ENCODE measurements around the gene RALA.

RALA gene

GRCh38 chr7:39623047-39623731 lies at the start of gene RALA:
RALA (plus strand) TSS chr7:39623572; CDS start chr7:39686668, 63,096 bp downstream.
- DNase-seq (ENCODE audit: low read depth in 2 of 2) = peak; percentile 79 to 87

- no peak for DNase-seq (ENCODE audit: low read depth in 2 of 2)
Observed at GRCh38 chr7:39574673-39575349, 48.6 kb upstream of the RALA start.

- DNase-seq (ENCODE audit: low read depth in 2 of 2) = no peak
Observed at GRCh38 chr7:39577229-39577874, 46.0 kb upstream of the RALA start.

GRCh38 chr7:39580149-39580874 lies 43.1 kb upstream of the RALA start:
- peak; percentile 52 to 57 for DNase-seq (ENCODE audit: low read depth in 2 of 2)

- DNase-seq (ENCODE audit: low read depth in 2 of 2) = no peak
Observed at GRCh38 chr7:39582536-39582935, 40.8 kb upstream of the RALA start.

GRCh38 chr7:39583539-39583938 lies 39.8 kb upstream of the RALA start:
- no peak for DNase-seq (ENCODE audit: low read depth in 2 of 2)

- DNase-seq (ENCODE audit: low read depth in 2 of 2) = no peak
Observed at GRCh38 chr7:39587393-39587792, 36.0 kb upstream of the RALA start.

- no peak for DNase-seq (ENCODE audit: low read depth in 2 of 2)
Observed at GRCh38 chr7:39588416-39588815, 35.0 kb upstream of the RALA start.

GRCh38 chr7:39589323-39590111 lies 33.9 kb upstream of the RALA start:
- peak; percentile 57 to 67 for DNase-seq (ENCODE audit: low read depth in 2 of 2)

- no peak for DNase-seq (ENCODE audit: low read depth in 2 of 2)
Observed at GRCh38 chr7:39592586-39592985, 30.8 kb upstream of the RALA start.

GRCh38 chr7:39594988-39595620 lies 28.3 kb upstream of the RALA start:
- DNase-seq (ENCODE audit: low read depth in 2 of 2) = no peak

GRCh38 chr7:39602351-39602750 lies 21.0 kb upstream of the RALA start:
- DNase-seq (ENCODE audit: low read depth in 2 of 2) = no peak

- no peak for DNase-seq (ENCODE audit: low read depth in 2 of 2)
Observed at GRCh38 chr7:39603924-39604323, 19.4 kb upstream of the RALA start.

GRCh38 chr7:39605087-39605486 lies 18.3 kb upstream of the RALA start:
- DNase-seq (ENCODE audit: low read depth in 2 of 2) = no peak

- DNase-seq (ENCODE audit: low read depth in 2 of 2) = no peak
Observed at GRCh38 chr7:39606352-39606751, 17.0 kb upstream of the RALA start.

- DNase-seq (ENCODE audit: low read depth in 2 of 2) = no peak
Observed at GRCh38 chr7:39606941-39607340, 16.4 kb upstream of the RALA start.

- DNase-seq (ENCODE audit: low read depth in 2 of 2) = no peak
Observed at GRCh38 chr7:39607865-39608264, 15.5 kb upstream of the RALA start.

GRCh38 chr7:39608278-39608677 lies 15.1 kb upstream of the RALA start:
- DNase-seq (ENCODE audit: low read depth in 2 of 2) = no peak

- DNase-seq (ENCODE audit: low read depth in 2 of 2) = peak in 1 of 2 donors; percentile 7
Observed at GRCh38 chr7:39609113-39609934, 14.0 kb upstream of the RALA start.

GRCh38 chr7:39609935-39610263 lies 13.5 kb upstream of the RALA start:
- DNase-seq (ENCODE audit: low read depth in 2 of 2) = no peak

Measured in stimulated activated CD4-positive, alpha-beta T cell treated with anti-CD3 and anti-CD28 coated beads, Interleukin-15, amount 100 ng/mL, for 48 hours (primary cell).